Astrocyte (in vitro differentiated cells and primary cell): Measurements from ENCODE around the gene MEI4.

Source experiments
- EZH2 ChIP-seq: IDR thresholded peaks from 2 replicates; pipeline ENCODE4 v1.6.1; 2012; ENCODE audit warnings: mild to moderate bottlenecking, low read length, inconsistent platforms; ENCODE audit not compliant: insufficient read depth
- TF ChIP-seq, protein P1 (sequence below): IDR thresholded peaks from 2 replicates; pipeline ENCODE4 v1.5.1; 2011; ENCODE audit warnings: low read depth, mild to moderate bottlenecking, inconsistent platforms, low read length, moderate library complexity; ENCODE audit not compliant: insufficient read depth

DNA sequence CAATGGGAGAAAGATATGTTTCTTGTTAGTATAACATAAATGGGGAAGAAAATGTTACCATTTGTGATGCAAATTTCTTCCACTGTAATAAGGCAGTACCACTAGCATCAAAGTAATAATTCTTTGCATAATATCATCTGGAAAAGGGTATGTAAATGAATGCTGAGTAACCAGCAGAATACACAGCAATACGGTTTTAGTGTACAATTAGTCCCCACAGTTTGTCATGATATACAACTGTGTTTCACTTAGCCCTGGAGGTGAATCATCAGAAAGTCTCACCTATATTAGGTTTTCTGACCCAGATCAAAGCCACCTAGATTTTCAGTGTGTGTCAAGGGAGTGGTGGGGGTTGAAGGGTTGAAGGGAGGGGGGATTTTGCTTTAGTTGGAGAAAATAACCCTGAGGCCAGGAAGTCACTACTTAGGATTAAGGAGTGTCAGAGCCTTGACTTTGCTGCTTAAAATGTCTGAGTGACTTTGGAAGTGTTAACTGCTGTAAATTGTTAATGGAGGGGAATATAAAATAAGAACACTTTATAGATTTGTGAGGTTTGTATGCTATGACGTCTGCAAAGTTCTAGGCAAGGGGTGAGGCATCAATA lies 8.6 kb upstream of the MEI4 start:
- TF ChIP-seq, protein P1, sequence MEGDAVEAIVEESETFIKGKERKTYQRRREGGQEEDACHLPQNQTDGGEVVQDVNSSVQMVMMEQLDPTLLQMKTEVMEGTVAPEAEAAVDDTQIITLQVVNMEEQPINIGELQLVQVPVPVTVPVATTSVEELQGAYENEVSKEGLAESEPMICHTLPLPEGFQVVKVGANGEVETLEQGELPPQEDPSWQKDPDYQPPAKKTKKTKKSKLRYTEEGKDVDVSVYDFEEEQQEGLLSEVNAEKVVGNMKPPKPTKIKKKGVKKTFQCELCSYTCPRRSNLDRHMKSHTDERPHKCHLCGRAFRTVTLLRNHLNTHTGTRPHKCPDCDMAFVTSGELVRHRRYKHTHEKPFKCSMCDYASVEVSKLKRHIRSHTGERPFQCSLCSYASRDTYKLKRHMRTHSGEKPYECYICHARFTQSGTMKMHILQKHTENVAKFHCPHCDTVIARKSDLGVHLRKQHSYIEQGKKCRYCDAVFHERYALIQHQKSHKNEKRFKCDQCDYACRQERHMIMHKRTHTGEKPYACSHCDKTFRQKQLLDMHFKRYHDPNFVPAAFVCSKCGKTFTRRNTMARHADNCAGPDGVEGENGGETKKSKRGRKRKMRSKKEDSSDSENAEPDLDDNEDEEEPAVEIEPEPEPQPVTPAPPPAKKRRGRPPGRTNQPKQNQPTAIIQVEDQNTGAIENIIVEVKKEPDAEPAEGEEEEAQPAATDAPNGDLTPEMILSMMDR = no peak
- no peak for TF ChIP-seq EZH2
